HS-5 (cell line): ENCODE results near the gene SYN1.

Experiments used
- DNase-seq: peaks from one replicate; pipeline ENCODE4 v3.0.0-alpha.2; 2012; ENCODE audit warnings: low read depth

Gene SYN1

GRCh38 chrX:47572773-47573340 lies 46.8 kb downstream of the SYN1 start:
- no peak for DNase-seq

- DNase-seq = no peak
Measured at GRCh38 chrX:47571896-47572295, 47.8 kb downstream of the SYN1 start.

GRCh38 chrX:47571215-47571614 lies 48.4 kb downstream of the SYN1 start:
- DNase-seq = no peak

- DNase-seq = no peak
Measured at GRCh38 chrX:47570794-47571193, 48.9 kb downstream of the SYN1 start.

GRCh38 chrX:47568656-47569295 lies 50.9 kb downstream of the SYN1 start:
- no peak for DNase-seq

GRCh38 chrX:47566841-47567240 lies 52.8 kb downstream of the SYN1 start:
- no peak for DNase-seq

GRCh38 chrX:47564438-47565085 lies 55.1 kb downstream of the SYN1 start:
- no peak for DNase-seq

GRCh38 chrX:47563801-47564315 lies 55.8 kb downstream of the SYN1 start:
- no peak for DNase-seq

- DNase-seq = no peak
Measured at GRCh38 chrX:47562615-47563243, 56.9 kb downstream of the SYN1 start.

- no peak for DNase-seq
Measured at GRCh38 chrX:47561659-47562151, 58.0 kb downstream of the SYN1 start.

GRCh38 chrX:47560934-47561658 lies 58.6 kb downstream of the SYN1 start, which contains the start of gene ARAF:
Gene ARAF (plus strand): TSS chrX:47561205. CDS start chrX:47562968, 1,763 bp downstream.
- DNase-seq = peak; percentile 95

GRCh38 chrX:47560179-47560933 lies 59.3 kb downstream of the SYN1 start:
- DNase-seq = no peak

- no peak for DNase-seq
Measured at GRCh38 chrX:47558436-47558835, 61.2 kb downstream of the SYN1 start.

- DNase-seq = peak; percentile 53
Measured at GRCh38 chrX:47556045-47556623, 63.5 kb downstream of the SYN1 start.

- DNase-seq = no peak
Measured at GRCh38 chrX:47543496-47543895, 76.2 kb downstream of the SYN1 start.

- peak; percentile 63 for DNase-seq
Measured at GRCh38 chrX:47540754-47541538, 78.7 kb downstream of the SYN1 start.

GRCh38 chrX:47539860-47540259 lies 79.8 kb downstream of the SYN1 start:
- no peak for DNase-seq

GRCh38 chrX:47530049-47530448 lies 89.6 kb downstream of the SYN1 start:
- no peak for DNase-seq

- DNase-seq = no peak
Measured at GRCh38 chrX:47529548-47529947, 90.1 kb downstream of the SYN1 start.

- DNase-seq = no peak
Measured at GRCh38 chrX:47523713-47524166, 95.9 kb downstream of the SYN1 start.
